Epithelial cell of proximal tubule (primary cell): Measurements from ENCODE around the gene TENM4. TPM values are rescaled to one million over a fixed set of nuclear protein-coding genes. Genes with fewer than 3 reads are reported as not detected.
"Not testable (repeated sequence)": the region's sequence is repeated elsewhere in the genome, so short reads cannot be mapped to it uniquely, and the experiment has no call there.

ENCODE experiments used
- DNase-seq: peaks from one replicate; pipeline ENCODE4 v3.0.0-alpha.2; 2011; ENCODE audit warnings: low read depth
- H3K4me3 ChIP-seq: 2 replicates; pipeline ENCODE4 v1.5.1; 2011; ENCODE audit warnings: low read depth, mild to moderate bottlenecking, low read length
- total RNA-seq: library from RNA; depleted of rRNA; stranded (reverse); fragments of >200 nt; gene quantifications from 2 replicates; pipeline ENCODE4 v1.2.3, GENCODE V29; 2015
- TF ChIP-seq, protein P1 (sequence below): conservative IDR thresholded peaks from 2 replicates; pipeline ENCODE4 v1.5.1; 2012; ENCODE audit warnings: low read depth, mild to moderate bottlenecking, low read length

The TENM4 gene
- total RNA-seq, 1 donor from 2014 or later: 22.2 TPM

DNA sequence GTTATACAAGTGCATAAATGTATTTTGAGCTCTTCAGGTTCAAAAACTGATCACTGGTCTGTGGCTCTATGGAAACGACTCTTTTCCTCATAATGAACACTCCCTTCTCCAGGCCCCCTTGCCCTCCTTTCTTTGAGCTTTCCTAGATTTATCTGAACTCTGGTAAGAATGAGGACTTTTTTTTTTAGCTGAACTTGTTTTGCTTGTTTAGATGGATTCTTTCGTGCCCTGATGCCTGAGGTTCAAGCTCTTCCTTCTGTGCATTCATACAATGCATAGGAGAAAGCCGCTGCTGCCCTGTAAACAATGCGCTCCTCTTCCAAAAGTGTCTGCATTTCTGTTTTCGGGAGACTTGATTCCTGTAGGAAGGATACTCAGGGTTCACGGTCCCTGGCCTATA, 205.1 kb downstream of the TENM4 start:
- no peak for DNase-seq
- no peak overlapping the region for H3K4me3 ChIP-seq
- TF ChIP-seq, protein P1, sequence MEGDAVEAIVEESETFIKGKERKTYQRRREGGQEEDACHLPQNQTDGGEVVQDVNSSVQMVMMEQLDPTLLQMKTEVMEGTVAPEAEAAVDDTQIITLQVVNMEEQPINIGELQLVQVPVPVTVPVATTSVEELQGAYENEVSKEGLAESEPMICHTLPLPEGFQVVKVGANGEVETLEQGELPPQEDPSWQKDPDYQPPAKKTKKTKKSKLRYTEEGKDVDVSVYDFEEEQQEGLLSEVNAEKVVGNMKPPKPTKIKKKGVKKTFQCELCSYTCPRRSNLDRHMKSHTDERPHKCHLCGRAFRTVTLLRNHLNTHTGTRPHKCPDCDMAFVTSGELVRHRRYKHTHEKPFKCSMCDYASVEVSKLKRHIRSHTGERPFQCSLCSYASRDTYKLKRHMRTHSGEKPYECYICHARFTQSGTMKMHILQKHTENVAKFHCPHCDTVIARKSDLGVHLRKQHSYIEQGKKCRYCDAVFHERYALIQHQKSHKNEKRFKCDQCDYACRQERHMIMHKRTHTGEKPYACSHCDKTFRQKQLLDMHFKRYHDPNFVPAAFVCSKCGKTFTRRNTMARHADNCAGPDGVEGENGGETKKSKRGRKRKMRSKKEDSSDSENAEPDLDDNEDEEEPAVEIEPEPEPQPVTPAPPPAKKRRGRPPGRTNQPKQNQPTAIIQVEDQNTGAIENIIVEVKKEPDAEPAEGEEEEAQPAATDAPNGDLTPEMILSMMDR: no peak

DNA sequence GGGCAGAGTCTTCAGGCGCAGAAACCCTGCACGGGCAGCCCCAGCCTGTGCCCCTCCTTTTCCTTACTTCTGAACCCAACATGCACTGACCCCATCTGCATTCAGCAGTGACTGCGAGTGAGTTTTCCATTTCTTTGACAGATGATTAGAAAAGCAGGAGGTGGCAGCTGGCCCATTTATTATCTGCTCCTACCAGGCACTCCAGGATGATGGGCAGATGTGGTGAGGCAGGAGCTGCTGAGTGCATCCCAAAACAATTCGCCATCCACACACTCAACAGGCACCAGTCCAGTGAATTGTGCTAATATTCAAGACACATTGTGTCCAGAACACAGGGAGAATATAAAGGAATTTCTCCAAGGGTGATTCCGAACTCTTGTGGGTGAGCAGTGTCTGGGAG, 208.5 kb downstream of the TENM4 start:
- no peak overlapping the region for H3K4me3 ChIP-seq
- TF ChIP-seq, protein P1: no peak
- DNase-seq: no peak

DNA sequence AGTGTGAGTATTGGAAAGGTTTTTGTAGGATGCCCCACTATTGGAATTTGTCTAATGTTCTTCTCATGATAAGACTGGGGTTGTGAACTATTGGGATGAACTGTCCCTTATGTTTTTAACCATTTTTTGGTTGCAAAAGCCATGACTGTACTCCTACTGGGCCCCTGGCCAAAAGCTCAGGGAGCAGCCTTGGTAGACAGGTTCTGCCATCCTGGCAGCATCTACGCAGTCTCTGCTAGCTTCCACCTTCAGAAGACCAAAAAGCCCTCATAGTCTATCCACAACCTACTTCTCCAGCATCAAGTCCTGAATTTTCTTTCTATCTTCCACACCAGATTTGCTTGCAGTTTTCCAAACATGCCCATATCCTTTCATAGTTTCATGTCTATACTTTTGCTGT, 211.8 kb downstream of the TENM4 start:
- DNase-seq: no peak
- TF ChIP-seq, protein P1: no peak

DNA sequence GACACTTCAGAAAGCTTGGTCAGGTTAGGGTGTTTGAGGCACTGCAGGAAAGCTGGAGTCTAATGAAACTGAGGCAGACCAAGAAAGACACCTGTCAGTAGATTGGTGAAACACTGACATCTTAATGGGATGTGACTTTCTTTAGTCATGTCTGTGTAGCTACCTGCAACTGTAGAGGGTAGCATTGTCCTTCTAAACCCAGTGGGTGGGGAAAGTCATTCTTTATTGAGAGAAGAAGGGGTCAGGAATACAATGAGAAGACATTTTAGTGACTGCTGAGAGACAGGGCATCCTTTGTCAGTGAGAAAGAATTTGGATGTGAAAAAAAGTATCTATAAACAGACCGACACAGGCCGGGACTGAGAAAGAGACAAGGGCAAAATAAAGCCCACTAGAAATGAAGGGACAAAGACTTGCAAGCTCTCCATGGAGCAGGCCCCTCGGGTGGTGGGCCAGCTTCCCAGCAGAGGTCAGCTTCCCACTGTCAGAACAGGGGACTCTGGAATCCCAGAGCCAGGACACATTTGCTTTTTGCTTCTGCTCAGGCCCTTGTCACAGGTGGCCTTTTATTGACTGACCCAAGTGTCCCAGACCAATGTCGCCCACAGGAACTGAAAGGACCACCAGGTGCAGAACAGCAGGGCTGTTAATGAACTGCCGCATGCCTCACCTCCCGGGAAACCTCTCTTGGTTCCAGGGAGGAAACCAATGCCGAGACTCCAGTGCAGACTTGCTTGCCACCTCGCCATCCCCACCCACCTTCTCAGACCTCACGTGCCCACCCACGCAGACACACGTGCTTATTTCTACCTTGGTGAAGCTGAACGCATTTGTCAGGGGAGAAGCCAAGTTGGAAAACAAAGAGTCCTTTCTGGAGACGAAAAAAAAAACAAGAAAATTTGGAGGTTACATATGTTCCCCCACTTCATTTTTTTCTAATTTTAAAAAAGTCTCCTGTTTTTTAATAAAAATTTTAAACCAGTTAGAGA, 212.8 kb downstream of the TENM4 start:
- no peak overlapping the region for H3K4me3 ChIP-seq
- TF ChIP-seq, protein P1: no peak
- no peak for DNase-seq

More for the DNA sequence above, 211.8 kb downstream of the TENM4 start:
- no peak overlapping the region for H3K4me3 ChIP-seq

DNA sequence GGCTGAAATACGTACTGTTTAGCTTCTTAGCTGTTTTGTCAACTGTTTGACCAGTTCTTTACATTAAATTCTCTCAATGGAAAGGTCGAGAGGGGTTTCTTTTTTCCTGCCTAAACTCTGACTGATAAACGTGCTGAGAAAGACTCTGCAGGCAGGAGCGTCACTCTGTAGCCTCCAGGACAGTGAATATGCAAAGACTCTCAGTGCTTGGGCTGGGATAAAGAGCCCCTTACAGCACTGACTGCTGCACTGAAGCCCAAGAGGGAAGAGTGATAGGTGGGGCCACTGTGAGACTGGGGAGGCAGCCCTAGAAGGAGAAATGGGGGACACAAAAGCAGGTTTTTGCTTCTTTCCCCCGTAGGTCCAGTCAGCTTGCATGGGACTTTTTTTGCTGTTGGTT, 213.5 kb downstream of the TENM4 start:
- no peak overlapping the region for H3K4me3 ChIP-seq
- TF ChIP-seq, protein P1: no peak
- no peak for DNase-seq

DNA sequence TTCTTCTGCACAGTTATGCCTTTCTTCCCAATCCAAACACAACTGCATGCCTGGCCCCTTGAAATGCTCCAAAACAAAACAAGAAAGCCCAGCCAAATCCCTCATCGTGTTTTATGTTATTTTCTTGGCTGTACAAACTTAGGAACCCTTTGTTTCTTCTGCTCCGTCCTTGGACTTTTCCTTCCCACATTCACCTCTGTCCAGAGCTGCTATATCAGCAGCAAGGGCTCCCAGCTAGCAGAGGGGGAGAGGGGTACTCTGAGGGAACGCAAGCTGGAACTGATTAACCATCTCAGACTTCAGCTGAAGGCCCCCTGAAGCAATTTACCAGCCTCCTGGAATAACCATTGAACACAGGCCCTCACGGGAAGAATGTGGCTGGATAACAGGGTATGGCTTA, 214.7 kb downstream of the TENM4 start:
- no peak for DNase-seq
- H3K4me3 ChIP-seq: no peak overlapping the region
- TF ChIP-seq, protein P1: no peak

DNA sequence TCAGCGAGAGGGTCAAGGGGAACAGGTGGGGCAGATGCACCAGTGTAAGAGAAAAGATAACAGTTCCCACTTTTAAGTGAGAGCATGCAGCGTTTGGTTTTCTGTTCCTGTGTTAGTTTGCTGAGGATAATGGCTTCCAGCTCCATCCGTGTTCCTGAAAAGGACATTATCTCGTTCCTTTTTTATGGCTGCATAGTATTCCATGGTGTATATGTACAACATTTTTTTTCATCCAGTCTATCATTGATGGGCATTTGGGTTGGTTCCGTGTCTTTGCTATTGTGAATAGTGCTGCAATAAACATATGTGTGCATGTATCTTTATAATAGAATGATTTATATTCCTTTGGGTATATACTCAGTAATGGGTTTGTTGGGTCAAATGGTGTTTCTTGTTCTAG, 218.7 kb downstream of the TENM4 start:
- H3K4me3 ChIP-seq, DNase-seq: not testable (repeated sequence)
